ENCODE results near the gene GRIA4. TPM values are rescaled to one million over a fixed set of nuclear protein-coding genes. Genes with fewer than 3 reads are reported as not detected.

GRIA4 gene
- 0.49 TPM for total RNA-seq

DNA sequence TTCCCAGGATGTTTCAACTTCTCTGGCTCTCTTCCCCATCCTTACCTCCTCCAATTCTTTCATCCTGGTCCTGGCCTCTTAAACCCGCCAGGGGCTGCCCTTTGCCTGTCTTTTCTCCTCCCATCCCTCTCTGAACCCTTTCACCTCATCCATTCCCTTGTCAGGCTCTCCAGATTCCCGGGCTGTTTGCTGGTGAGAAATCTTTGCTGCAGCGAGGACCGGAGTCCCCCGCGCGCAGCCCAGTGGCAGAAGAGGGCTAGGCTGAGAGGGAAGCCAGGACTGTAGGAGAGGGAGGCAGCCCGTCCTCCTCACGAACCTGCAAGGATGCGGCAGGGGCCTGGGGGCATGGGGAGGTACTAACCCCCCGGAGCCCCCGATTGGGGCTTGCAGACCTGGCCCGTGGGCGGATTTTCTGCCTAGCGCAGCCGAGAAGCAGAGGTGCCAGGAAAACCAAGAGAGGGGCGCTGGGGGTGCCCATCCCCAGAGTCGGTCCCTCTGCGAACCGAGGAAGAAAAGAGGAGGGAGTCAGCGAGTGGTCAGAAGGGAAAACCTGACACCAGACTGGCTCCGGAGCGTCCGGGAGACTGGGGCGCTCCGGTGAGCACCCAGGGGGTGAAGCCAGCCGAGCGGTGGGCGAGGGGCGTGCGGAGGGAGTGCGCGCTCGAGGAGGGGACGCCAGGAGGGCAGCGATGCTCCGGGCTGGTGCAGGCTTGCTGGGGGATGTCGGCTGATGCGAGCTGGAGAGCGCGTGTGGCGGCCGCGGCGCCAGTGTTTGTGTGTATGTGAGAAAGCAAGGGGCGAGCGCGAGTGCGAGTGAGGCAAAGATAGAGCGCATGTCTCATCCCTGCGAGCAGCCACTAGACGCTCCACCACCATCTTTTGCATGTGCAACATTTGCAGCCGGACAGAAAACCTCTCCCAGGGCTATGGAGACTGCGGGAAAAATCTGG, at the start of gene GRIA4:
Gene GRIA4 (plus strand): TSS at position 242 of the 950 bp plus-strand sequence. CDS start 925 bp downstream, outside the sequence.
- no peak for DNase-seq (ENCODE audit: low spot score)

DNA sequence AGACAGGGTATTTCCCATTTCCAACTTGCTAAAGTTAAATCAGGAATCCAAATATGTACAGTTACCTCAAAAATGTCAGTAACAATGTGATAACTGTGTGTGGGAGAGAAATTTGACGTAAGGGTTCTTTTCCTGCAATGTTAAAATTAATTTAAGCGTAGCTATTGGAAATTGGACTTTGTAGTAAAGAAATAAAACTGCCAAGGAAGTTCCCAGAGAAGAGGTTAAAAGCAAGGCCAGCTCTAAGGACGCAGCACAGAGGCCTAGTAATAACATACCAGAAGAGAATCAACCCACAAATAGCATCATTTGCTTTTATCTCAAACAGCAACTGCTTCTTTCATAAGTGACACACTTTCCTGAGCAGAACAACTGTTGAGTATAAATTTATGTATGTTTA, 36.8 kb upstream of the GRIA4 start:
- no peak for DNase-seq (ENCODE audit: low spot score)

DNA sequence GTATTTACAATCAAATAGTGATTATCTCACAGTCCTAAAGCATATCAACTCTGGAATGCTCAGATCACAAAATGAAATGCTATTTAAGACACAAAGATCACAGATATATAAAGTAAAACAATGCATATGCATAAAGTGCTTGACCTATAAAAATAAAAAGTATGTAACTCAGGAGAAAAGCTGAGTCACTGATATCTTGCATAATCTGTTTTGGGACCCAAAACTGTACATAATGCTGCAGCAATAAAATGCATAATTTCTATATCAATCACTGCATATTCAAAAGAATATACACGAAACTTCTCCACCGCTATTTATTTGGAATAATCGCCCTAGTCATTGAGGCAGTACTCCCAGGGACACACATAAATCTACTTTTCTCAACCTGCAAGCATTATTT, 34.9 kb upstream of the GRIA4 start:
- DNase-seq (ENCODE audit: low spot score), result no peak

DNA sequence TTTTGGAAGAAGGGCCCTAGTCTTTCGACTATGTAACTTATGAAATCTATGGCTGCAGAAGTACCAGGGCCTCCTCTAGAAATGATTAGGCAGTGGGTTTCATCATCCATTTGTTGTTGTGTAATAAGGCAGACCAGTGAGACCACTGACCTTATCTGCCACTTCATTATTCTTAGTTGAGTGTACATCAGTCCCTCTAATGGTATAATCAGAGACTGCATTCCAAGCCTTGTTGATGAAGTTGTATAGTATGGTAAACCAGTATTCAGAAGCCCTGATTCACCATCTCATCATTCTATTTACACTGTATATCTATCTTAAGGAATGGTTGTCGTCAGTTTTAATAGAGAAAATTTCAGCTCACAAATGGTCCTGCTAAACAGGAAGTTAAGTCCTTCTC, 32.2 kb upstream of the GRIA4 start:
- DNase-seq (ENCODE audit: low spot score), result no peak

DNA sequence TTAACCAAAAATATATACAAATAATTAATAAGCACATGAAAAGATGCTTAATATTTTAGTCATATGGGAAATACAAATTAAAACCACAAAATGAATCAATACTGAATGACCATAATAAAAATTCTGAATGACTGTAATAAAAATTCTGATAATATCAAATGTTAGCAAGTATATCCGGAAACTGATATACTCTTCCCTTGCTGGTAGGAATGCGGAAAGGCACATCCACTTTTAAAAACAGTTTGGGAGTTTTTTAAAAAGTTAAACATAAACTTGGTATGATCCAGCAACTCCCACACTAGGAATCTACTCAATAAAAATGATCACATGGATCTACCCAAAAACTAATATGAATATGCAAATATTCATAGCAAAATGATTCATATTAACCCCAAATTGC, 30.8 kb upstream of the GRIA4 start:
- DNase-seq (ENCODE audit: low spot score), result no peak

DNA sequence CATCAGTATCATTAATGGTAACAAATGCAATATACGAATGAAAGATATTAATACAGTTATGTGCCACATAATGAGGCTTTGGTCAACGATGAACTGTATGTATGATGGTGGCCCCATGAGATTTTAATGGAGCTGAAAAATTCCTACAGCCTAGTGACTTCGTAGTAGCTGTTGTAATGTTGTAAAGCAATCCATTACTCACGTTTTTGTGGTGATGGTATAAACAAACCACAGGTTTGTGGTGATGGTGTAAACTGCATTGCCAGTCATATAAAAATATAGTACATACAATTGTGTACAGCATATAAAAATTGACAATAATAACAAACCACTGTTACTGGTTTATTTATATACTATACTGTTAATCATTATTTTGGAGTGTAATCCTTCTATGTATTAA, 27.4 kb upstream of the GRIA4 start:
- DNase-seq (ENCODE audit: low spot score), result no peak

DNA sequence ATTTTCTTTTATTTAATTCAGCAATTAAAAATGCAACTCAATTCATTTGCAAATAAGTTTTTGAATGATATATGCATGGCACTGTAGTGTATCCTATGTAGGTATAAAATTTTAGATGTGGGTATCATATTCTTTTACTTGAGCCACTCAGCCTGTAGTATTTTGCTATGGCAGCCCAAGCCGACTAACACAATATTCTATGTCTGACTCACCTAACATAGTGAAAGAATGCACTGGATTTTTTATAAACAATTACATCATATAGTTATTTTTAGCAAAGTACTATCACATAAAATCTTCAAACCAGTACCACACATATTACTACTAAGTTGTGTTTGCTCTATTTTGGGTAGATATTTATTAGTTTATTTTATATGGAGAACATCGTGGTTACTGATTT, 21.9 kb upstream of the GRIA4 start:
- no peak for DNase-seq (ENCODE audit: low spot score)

DNA sequence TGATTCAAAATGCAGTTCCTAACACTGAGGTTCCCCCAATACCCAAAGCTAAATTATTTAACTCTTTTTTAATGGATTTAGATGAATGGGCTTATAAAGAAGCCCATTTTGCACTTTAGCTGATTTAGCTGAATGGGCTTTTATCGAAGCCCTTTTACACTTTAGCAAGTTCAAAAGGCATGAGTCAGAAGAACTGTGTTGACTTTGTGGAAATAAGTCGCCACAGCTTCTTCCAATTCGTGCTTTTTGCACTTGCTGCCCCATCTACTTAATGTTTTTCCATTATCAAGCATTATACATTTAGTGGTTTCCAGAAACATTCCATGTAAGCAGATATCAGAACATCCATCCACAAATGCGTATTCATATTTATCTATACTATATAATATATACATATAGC, 20.5 kb upstream of the GRIA4 start:
- no peak for DNase-seq (ENCODE audit: low spot score)

DNA sequence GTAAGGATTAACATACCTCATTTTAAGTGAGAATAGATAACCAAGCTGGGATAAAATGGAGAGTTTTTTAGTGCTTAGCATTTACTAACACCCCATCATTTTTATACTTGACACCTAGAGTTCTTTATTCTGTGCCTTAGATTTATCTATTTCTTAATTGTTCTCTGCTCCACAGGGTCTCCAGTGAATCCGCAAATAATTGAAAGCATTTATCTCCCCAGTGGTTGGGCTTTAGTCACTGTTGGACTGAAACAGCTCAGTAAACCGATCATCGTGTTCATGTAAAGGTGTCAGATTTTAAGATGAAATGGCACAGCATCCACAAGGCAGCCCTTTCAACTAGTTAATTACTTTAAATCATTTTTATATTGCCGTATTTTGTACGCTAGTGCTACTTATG, 17.8 kb upstream of the GRIA4 start:
- DNase-seq (ENCODE audit: low spot score), result no peak

DNA sequence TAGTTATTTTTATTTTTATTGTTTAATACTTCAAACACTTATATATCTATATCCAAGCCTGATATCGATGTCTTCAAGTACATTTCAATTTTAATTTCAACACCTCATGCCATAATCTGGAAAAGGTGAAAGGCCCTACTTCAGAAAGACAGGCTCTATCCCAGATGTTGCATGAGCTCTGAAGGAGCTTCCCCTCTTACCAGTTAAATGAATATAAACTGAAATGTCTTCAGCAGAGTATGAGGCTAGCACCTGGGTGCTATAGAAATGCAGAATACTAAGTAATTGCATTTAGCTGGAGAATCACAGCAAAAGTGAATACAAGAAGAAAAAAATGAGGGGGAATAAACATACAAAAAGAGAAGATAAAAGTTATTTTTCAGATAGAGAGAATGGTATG, 11.5 kb upstream of the GRIA4 start:
- DNase-seq (ENCODE audit: low spot score), result no peak

DNA sequence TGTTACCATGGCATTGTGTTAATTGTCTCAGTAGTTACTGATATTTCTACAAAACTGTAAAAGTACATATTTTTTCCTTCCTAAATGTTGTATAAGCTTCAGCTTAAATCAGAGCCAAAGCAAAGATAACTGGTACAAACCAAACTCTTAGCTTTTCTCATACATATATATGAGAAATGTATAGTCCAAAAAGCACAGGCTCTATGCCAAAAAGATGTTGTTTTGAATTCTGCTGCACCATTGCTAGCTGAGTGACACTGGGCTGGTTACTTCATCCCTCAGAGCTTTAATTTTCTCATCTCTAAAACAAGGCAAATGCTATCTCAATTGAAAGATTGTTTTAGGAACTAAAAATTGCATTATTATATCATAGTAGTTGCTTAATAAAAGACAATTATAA, 6.7 kb upstream of the GRIA4 start:
- DNase-seq (ENCODE audit: low spot score), result no peak

DNA sequence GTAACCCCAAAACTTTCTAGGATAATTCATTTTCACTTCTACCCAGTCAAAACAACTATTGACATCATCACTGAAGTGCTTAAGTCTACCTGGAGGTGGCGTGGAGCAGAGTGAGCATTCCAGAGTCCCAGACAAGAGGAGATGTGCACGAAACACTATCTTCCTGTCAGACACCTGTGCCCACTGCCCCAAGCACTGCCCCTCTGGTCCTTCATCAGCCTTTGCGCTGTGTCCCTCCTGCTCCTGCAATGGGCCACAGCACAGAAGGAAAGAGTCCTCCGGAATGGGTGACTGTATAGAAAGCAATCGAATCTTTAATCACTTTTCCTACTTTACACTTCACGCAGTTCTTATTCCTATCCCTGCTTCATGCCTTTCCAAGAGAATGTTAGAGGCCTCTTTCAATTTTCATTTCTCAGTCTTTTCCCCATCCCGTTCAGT, 512 bp upstream of the GRIA4 start:
- no peak for DNase-seq (ENCODE audit: low spot score)

DNA sequence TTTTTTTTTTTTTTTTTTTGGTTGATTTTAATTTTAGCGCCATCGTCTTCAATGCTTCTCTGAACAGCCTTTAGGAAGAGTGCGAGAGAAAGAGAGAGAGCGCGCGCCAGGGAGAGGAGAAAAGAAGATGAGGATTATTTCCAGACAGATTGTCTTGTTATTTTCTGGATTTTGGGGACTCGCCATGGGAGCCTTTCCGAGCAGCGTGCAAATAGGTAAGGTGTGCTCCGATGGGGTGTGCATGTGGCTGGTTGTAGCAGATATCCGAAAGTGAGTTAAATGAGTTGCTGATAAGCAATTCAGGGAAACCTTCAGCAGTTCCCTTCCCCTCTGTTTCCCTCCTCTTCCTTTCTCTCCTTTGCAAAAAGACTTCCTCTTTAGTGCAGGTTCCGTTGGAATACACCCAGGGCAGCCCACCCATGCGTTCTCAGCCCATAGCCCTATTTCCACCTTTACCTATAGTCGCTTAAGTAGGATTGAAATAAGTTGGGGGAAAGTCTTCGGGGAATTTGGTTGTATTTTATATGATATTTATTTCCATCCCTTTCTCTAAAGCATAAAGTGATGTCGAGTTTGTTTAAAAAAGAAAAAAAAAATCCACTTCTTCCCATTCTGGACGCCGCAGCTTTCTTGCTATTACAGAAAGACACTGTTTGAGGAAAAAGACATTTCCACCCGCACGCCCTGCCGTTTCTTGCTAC, 1.1 kb downstream of the GRIA4 start:
- no peak for DNase-seq (ENCODE audit: low spot score)

DNA sequence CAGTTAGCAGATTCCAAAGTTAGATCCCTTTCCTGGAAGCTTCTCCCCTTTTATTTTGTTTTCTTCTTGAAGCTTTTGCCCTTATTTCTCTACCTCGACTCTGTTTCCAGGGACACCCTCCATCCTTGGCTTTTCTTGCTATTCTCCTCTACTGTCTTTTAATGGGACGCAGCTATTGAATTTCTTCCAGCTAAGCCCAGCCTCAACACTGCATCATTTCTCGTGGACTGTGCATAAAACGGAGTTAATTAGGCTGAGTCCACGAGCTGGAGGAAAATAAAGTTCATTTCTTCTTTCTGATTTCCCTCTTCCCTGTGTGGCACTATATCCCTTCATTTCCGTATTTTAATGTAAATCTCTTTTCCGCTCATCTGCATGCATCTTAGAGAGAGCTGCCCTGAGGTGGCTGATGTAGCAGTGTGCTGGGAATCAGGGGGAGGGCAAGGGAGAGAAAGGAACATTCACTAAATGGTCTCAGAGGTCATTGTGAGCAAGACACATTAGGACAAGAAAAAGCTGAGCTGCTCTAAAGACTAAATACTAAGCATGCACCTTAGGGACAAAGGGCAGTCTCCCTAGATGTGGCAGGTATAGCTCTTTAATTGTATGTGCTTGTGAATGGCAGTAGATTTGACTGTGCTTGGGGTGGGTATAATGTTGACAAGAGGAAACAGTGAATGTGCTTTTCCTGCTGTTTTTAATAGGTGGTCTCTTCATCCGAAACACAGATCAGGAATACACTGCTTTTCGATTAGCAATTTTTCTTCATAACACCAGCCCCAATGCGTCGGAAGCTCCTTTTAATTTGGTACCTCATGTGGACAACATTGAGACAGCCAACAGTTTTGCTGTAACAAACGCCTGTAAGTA, 1.9 kb downstream of the GRIA4 start:
- no peak for DNase-seq (ENCODE audit: low spot score)

DNA sequence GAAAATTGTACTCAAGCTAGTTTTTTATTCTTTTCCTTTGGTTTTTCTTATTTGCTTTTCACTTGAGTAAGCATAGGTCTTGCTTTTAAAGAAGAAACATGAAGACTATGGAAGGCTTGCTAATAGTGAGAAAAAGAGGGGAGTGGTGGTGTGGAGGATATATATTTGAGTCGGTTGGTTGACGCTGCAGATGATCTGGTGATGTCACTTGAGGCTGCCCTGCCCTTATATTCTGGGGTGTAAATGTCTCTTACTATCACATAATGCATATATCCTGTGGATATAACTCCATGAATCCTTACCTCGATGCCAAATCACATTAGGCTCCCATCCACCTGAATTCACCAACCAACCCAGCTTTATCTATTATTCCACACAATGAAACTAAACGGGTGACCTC, 2.9 kb downstream of the GRIA4 start:
- DNase-seq (ENCODE audit: low spot score), result no peak

DNA sequence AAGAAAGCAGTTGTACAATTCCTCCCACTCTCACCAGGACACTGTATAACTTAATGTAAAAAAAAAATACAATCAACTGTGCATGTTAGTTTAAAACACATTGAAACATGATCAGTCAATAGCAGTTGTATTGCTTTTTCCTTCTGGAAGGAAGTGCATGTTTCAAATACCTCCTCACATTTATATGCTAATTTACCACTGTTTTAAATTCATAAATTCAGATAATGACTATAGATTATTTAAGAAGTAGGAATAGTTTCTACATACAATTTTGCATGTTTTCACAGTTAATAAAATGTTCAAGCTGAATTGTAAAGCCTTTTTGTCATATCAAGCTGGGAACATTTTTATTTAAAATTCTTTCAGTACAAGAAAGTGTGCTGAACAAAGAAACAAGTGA, 3.3 kb downstream of the GRIA4 start:
- no peak for DNase-seq (ENCODE audit: low spot score)

DNA sequence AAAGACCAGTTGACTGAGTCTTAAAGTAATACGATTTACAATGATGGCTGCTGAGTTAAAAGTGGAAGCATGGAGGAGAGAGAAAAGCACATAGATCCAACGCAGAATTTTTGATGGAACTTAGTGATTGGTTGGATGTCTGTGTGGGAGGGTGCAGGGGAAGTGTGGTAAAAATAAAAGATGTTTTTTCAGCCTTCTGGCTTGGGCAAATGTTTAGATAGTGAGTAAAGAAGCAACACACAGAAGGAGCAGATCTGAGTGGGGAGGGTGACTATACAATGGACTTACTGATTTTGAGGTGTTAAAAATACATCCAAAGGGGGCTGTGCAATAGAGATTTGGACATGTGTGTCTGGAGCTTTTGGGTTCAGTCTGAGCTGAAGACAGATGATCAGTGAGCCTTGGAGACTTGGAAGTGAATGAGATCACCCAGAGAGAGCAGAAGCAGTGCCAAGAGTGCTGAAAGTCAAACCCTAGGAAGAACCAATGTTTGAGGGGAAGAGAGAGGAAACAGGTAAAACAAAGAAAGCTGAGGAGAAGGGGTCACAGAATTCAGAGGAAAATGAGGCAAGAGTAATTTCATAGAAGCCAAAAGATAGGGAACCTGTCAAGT, 8.6 kb downstream of the GRIA4 start:
- DNase-seq (ENCODE audit: low spot score), result no peak

DNA sequence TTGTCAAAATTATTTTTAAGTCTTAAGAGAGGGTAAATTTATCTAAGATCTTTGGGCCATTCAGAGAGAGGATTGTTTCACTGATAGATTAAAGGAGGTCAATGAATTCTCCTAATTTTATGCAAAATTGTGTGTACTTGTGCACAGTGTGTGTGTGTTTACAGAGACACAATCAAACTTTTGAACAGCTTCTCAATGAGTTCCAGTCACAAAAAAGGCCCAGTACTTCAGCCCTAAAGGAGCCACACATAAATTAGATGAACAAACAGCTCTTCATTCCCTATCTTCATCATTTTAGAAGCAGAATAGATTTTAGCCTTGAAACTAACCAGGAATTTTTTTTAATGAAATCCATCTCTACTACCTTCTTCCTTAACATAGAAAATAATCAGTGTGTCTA, 9.7 kb downstream of the GRIA4 start:
- DNase-seq (ENCODE audit: low spot score), result no peak

DNA sequence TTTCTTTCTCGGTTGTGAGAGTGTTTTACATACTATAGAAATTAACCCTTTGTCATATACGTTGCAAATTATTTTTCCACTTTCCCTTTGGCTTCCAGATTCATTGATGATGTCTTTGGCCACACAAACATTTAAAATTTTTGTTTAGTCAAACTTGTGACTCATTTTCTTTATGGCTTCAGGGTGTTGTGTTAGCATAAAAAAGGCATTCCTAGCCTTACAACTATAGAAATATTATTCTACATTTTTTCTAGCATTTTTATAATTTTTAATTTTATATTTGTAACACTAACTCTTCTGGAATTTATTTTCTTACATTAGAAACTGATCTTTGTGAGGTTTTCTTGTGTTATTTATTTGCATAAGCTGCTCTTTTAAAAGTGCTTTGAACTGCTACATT, 12.1 kb downstream of the GRIA4 start:
- no peak for DNase-seq (ENCODE audit: low spot score)

DNA sequence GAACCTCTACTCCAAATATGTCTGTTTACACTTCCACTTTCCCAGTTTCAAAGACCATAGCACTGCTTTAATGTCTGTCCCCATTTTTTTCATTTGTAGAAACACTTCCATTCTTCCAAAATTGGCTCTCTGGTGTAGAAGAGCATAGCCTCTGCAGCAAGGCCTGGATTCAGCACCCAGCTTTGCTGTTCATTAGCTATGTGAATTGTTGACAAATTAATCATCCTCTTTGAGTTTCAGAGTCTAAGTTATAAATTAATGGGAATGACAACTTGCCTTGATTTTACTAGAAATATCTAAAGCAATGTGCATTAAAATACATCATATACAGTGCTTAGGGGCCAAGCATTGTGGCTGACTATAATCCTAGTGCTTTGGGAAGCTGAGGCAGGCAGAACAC, 22.4 kb downstream of the GRIA4 start:
- no peak for DNase-seq (ENCODE audit: low spot score)

DNA sequence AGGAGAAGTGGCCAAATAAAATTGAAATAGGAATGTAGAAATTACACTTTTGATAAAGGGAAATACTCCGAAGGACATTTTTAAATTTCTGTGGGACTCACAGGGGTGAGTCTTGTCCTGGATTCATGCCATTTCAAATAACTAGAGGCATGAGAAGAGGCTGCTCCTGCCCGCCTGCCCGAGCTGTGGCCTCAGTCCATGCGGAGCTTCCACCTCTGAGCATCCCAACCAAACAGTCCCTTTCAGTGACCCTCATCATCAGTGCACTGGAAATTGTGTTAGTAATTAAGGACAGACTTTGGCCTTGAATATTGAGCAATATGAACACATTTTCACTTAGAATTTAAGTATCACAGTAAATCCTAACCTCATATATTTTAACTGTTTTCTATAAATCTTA, 25.6 kb downstream of the GRIA4 start:
- no peak for DNase-seq (ENCODE audit: low spot score)

DNA sequence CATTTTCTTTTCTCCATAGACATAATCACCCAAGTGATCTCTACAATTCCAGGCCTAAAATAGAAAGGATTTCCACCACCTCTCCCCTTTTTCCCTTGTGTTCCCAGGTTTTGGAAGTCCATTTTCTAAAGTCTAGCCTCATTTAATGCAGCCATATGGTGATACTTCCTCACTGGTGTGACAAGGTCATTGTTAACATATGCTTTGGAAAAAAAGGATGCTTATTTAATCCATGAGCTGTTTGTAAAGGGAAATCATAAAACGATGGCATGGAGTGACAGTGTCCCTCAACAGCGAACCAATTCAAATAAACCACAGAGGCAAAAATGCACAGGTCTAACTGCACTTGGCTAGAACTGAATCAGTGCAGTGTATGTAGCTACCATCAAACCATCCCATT, 26.6 kb downstream of the GRIA4 start:
- no peak for DNase-seq (ENCODE audit: low spot score)
